Mesothelial cell of epicardium (in vitro differentiated cells): ENCODE data around the gene DPF1. TPM values are rescaled to one million over a fixed set of nuclear protein-coding genes. Genes with fewer than 3 reads are reported as not detected.

Experiments
- DNase-seq, 2 experiments: peaks; one replicate each; pipeline ENCODE4 v3.0.0; 2021; ENCODE audit warnings: low spot score in 2 of 2; ENCODE audit not compliant: unreplicated experiment in 2 of 2
- H3K27ac Mint-ChIP-seq: 2 replicates; pipeline ENCODE4 v1.8.0; 2021; ENCODE audit warnings: mixed read lengths
- H3K27me3 Mint-ChIP-seq: 2 replicates; pipeline ENCODE4 v1.8.0; 2021; ENCODE audit warnings: low read depth, mixed read lengths
- H3K36me3 Mint-ChIP-seq: 2 replicates; pipeline ENCODE4 v1.8.0; 2021; ENCODE audit warnings: mixed read lengths
- H3K4me1 Mint-ChIP-seq: 2 replicates; pipeline ENCODE4 v1.8.0; 2021; ENCODE audit warnings: mixed read lengths
- H3K4me3 Mint-ChIP-seq: 2 replicates; pipeline ENCODE4 v1.8.0; 2021; ENCODE audit warnings: mild to moderate bottlenecking, moderate library complexity, mixed read lengths
- H3K9me3 Mint-ChIP-seq: 2 replicates; pipeline ENCODE4 v1.8.0; 2021; ENCODE audit warnings: mixed read lengths
- CTCF ChIP-seq: fragments of 200-600 bp; sonication (generic); IDR thresholded peaks from one replicate; pipeline ENCODE4 v1.5.0; 2021; ENCODE audit warnings: antibody characterized with exemption; ENCODE audit not compliant: unreplicated experiment
- total RNA-seq: library from RNA; stranded (reverse); gene quantifications from 3 replicates; pipeline ENCODE4 v1.2.1, GENCODE V29; 2021

The DPF1 gene
- total RNA-seq, 1 donor from 2014 or later = 3.9 TPM

DNA sequence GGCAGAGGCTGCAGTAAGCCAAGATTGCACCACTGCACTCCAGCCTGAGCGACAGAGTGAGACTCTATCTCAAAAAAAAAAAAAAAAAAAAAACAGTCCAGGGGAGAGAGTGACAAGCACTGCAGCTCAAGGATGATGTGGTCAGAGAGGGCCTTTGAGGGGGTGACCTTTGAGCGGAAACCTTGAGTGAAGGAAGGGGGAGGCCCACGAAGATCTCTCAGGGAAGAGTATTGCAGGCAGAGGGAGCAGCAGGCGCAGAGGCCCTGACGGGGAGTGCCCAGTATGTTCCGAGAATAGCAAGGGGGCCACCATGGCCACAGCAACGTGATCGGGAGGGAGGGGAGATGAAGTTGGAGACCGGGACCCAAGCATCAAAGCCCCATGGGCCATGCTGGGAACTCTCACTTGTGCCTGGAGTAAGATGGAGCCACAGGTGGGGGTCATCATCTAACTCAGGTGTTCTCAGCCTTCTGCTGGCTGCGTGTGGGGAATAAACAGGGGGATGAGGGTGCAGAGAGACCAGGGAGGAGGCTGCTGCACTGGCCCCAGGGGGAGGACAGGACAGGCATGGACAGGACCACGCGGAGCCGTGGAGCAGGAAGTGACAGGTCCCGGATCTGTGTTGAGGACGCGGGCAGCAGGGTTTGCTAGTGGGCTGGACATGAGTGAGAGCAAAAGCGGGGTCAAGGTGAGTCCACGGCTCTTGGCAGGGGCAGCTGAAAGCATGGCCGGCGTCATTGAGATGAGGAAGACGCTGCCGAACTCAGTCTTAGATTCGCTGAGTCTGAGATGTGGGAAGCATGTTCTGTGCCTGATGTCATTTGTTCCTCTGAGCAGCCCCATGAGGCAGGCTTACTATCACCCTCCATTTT, 60.4 kb downstream of the DPF1 start:
- DNase-seq = no peak
- no peak for TF ChIP-seq CTCF
- no peaks in the 10 kb centered on the region for H3K4me1 Mint-ChIP-seq
- H3K4me3 Mint-ChIP-seq = no peak overlapping the region
- H3K27ac Mint-ChIP-seq = no peak overlapping the region
- peaks cover 3% of the 10 kb centered on the region for H3K9me3 Mint-ChIP-seq
- no peaks in the 10 kb centered on the region for H3K27me3 Mint-ChIP-seq
- peaks cover 51% of the 10 kb centered on the region for H3K36me3 Mint-ChIP-seq

DNA sequence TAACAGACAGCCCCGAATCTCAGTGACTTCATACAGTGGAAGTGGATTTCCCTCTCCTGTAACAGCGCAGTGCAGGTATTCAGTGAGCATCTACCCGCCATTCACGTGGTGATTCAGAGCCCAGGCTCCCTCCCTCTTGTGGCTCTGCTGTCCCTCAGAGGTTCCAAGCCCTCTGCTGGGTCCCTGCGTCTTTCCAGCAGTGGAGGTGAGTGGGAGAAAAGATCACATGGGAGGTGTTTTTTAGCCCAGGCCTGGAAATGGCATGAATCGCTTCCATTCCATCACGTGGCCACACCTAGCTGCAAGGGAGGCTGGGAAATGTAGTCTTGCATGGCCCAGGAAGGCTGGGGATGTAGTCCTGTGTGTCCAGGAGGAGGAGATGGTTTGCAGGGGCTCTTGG, 61.4 kb downstream of the DPF1 start:
- H3K27me3 Mint-ChIP-seq = no peaks in the 10 kb centered on the region
- no peaks in the 10 kb centered on the region for H3K4me1 Mint-ChIP-seq
- no peak overlapping the region for H3K4me3 Mint-ChIP-seq
- DNase-seq = no peak
- H3K9me3 Mint-ChIP-seq = peaks cover 3% of the 10 kb centered on the region
- no peak for TF ChIP-seq CTCF
- peaks cover 48% of the 10 kb centered on the region for H3K36me3 Mint-ChIP-seq
- no peak overlapping the region for H3K27ac Mint-ChIP-seq

DNA sequence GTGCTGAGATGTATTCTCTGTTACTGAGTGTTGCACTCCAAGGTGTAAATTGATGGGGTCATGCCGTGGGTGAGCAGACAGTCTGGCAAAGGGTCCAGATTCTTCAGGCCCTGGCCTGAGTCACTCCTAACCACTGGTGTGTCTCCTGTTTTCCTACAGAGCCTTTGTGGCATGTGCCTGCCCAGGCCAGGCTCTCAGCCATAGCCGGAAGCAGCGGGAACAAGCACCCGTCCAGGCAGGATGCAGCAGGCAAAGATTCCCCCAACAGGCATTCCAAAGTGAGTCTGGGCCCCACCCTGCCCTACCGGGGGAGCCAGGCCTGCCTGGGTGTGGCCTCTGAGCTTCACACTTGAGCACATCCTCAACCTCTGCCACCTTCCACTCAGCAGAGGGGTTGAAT, 61.9 kb downstream of the DPF1 start:
- no peak for TF ChIP-seq CTCF

More for the DNA sequence above, 61.9 kb downstream of the DPF1 start:
- no peaks in the 10 kb centered on the region for H3K4me1 Mint-ChIP-seq
- peaks cover 48% of the 10 kb centered on the region for H3K36me3 Mint-ChIP-seq
- DNase-seq = no peak
- H3K27ac Mint-ChIP-seq = no peak overlapping the region
- peaks cover 3% of the 10 kb centered on the region for H3K9me3 Mint-ChIP-seq
- no peak overlapping the region for H3K4me3 Mint-ChIP-seq
- no peaks in the 10 kb centered on the region for H3K27me3 Mint-ChIP-seq

Other genes with a start within 250 kb of the DPF1 start
- 13.6 to 14.8 TPM (median 13.8 TPM) in 3 replicates for gene PPP1R14A, start 32.2 kb upstream of the DPF1 start, total RNA-seq
- gene SPINT2, start 40.4 kb upstream of the DPF1 start, total RNA-seq = 277 to 312 TPM (median 299 TPM) in 3 replicates
- 4.2 to 5.9 TPM (median 4.6 TPM) in 3 replicates for gene C19orf33, start 80.0 kb upstream of the DPF1 start, total RNA-seq
- 29.9 to 34.1 TPM (median 31.5 TPM) in 3 replicates for gene YIF1B, start 91.7 kb upstream of the DPF1 start, total RNA-seq
- 2.8 to 2.9 TPM (median 2.9 TPM) in 3 replicates for gene KCNK6, start 95.6 kb upstream of the DPF1 start, total RNA-seq
- gene CATSPERG, start 111.6 kb upstream of the DPF1 start, total RNA-seq = 26.4 to 30.3 TPM (median 26.6 TPM) in 3 replicates
- gene PSMD8, start 150.3 kb upstream of the DPF1 start, total RNA-seq = 131 to 144 TPM (median 135 TPM) in 3 replicates
- gene GGN, start 163.8 kb upstream of the DPF1 start, total RNA-seq = 1.3 to 2.4 TPM (median 2.0 TPM) in 3 replicates
- gene SPRED3, start 164.5 kb upstream of the DPF1 start, total RNA-seq = 6.7 to 7.1 TPM (median 7.0 TPM) in 3 replicates
- 17.9 to 20.6 TPM (median 18.8 TPM) in 3 replicates for gene FAM98C, start 178.9 kb upstream of the DPF1 start, total RNA-seq
- 1.1 to 1.7 TPM (median 1.2 TPM) in 3 replicates for gene RASGRP4, start 202.0 kb upstream of the DPF1 start, total RNA-seq
- gene RYR1, start 209.5 kb upstream of the DPF1 start, total RNA-seq = 0.20 to 0.49 TPM (median 0.27 TPM) in 3 replicates